AG08395 (cell line): Measurements from ENCODE around the gene STS.

Experiments
- DNase-seq: peaks from one replicate; pipeline ENCODE4 v3.0.0; 2012; ENCODE audit warnings: mixed read lengths, low spot score

STS gene

DNA sequence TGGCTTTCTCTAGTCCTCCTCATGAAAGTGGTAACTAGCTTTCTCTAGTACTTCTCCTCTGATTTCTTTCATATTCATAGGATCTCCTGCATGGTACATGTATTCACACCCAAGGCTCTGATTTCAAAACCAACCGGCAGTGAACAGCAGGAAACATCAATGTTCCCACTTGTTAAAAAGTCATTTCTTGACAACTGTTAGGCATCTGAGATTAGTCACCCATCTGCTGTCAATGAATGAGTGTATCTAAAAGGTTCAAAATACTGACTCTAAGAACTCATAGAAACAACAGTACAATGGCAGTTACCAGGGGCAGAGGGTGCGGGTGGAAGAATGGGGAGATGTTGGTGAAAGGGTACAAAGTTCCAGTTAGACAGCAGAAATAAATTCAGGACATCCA lies 31.9 kb downstream of the STS start:
- DNase-seq: no peak

DNA sequence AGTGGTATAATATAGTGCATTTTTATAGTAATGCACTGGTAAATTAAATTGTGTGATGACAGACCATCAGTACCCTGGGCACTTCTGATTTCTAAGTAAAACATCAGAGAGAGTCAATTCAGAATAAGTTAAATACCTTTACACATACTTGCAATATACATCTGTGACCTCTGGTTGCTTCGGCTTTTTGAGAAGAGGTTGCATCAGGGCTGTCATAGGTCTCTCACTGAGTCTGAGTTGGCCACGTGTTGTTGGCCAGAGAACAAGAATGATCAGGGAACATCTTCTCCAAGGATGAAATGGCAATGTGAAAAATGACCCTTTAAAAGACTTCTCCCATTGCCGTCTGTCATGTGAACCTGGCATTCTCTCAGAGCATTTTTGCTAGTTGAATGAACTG lies 37.3 kb downstream of the STS start:
- DNase-seq: no peak

- no peak for DNase-seq
These were observed 41.2 kb downstream of the STS start for GRCh38 chrX:7188672-7189071.

- DNase-seq: no peak
These were observed 42.6 kb downstream of the STS start for GRCh38 chrX:7190157-7190556.

DNA sequence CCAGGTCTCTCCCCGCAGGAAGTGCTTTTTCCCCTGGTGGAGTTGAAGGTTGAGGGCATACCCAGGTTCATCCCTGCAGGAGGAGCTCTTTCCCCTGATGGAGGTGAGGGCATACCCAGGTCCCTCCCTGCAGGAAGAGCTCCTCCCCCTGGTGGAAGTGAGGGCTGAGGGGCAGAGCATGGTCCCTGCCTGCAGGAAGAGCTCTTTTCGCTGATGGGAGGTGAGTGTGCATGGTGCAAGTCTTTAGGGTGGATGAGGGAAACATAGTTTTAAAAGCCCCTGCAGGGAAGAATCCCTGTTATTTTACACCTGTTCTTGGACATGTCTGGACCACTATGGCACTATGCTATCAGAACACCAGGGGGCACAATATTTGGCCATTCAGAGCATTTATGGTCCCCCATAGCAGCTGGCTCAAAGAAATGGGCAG lies 44.2 kb downstream of the STS start:
- DNase-seq: no peak

- no peak for DNase-seq
These were observed 45.4 kb downstream of the STS start for GRCh38 chrX:7192871-7193270.

DNA sequence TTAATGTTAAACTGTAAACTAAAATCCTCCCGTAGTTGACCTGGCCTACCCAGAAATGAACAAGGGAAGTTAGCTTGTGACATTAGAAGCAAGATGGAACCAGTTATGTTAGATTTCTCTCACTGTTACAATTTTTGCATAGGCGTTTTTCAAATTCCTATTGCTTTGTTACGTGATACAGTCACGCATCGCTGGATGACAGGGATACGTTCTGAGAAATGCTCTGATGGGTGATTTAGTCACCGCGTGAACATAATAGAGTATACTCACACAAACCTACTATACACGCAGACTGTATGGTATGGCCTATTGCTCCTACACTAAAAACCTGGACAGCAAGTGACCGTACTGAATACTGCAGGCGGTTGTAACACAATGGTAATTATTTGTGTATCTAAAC lies 47.1 kb downstream of the STS start:
- no peak for DNase-seq
